Left renal cortex interstitium (tissue), 4 donors: Measurements from ENCODE around the gene SPATS2. TPM values are rescaled to one million over a fixed set of nuclear protein-coding genes. Genes with fewer than 3 reads are reported as not detected.

Experiments used
- DNase-seq, 4 donors: peaks; one replicate each; pipeline ENCODE4 v3.0.0-alpha.2; 2013; ENCODE audit warnings: low read depth in 4 of 4, low spot score in 2 of 4, missing footprints in 1 of 4
- polyA plus RNA-seq, 4 donors: library from polyadenylated mRNA; unstranded; fragments of 120-200 nt; gene quantifications; one replicate each; pipeline ENCODE4 v1.2.1, GENCODE V29; 2013; ENCODE audit not compliant: insufficient read length in 4 of 4

The SPATS2 gene
- polyA plus RNA-seq, 4 donors: 41.3 to 55.7 (median 48.3) TPM

DNA sequence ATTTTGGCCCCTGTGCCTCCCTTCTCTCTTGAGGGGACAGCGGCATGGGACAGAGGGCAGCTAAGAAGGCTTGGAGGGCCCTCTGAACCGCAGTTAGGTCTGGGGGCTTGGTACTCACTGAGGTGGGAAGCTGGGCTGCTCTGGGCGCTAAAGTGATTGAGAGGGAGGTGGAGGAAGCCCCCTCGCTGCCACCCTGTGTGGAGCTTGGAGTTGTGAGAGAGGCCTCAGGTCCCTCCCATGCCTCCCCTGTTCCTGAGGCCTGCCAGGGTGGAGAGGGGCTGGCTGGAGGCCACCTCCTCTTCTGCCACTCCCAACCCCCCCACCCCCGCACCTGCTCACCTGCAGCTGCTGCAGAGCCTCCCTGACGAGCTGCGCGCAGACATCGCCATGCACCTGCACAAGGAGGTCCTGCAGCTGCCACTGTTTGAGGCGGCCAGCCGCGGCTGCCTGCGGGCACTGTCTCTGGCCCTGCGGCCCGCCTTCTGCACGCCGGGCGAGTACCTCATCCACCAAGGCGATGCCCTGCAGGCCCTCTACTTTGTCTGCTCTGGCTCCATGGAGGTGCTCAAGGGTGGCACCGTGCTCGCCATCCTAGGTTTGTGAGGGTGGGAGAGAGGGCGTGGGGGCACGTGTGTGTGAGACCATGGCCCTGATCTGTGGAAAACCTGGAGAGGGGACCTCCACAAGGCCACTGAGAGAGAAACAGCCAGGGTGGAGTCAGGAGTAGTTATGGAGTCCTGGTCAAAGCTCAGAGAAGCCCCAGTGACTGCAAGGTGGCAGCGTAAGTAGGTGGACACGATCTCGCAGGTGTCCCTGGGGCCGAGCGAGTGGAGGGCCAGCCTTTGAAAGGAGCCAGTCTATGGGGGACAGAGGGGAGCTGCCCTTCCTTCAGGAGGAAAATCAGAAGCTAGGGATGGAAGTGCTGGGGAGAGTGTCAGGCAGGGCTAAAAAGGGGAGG is 182.8 kb downstream of the SPATS2 start:
- DNase-seq: no peak

DNA sequence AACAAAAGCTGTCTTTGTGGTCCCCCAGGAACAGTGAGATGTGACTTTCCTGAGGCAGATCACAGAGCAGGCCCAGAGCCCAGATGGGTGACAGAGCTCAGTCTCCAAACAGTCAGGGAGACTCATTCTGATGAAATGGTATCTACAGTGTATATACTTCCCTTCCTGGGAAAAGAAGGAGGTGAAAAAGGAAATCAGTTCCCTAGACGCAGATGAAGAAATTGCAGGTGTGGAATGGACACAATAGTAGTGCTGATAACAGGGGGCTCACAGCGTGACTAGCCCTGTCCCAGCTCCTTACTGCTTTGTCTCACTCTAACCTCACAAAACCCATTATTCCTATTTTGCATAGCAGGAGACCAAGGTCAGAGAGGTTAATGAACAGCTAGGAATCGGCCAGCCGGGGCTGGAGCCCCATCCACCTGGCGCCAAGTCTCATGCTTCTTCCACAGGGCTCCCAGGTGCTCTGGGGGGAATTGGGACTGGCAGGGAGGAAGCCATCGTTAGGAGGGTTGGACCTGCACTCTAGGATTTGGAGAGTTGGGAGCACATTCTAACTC is 183.5 kb downstream of the SPATS2 start:
- no peak for DNase-seq

DNA sequence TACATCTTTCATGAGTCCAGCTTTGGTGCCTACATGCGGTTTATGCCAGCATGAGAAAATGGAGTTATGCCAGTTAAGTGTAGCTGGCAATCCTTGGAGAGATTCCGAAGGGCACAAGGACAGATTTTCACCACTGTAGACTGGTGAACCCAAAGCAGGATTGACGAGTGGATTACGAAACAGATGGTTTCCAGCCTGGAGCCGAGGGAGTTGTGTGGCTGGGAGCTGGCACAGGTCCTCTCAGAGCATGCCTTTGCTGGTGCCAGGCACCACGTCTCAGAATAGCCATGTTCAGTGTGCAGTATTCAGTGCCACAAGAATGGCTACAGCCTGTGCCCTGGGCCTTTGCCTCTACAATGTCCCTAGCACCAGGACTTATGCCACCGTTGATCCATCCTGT is 184.8 kb downstream of the SPATS2 start:
- DNase-seq: no peak

DNA sequence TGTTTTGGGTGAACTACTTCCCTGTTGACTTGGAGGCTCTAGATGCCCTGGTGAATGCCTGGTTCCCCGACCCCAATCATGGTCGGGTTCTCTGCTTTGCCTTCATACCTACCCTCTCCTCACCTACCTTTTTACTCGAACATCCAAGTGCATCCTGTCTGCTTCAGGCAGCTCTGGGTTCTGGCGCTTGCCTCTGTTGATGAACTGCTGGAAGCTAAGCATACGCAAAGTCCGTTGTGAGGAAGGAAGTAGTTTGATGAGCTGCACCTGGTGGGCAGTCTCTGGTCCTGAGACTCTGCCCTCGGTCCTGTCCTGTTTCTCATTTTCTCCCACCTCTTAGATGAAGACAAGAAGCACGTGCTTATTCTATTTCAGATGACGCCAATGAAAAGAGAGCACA is 185.2 kb downstream of the SPATS2 start:
- no peak for DNase-seq

DNA sequence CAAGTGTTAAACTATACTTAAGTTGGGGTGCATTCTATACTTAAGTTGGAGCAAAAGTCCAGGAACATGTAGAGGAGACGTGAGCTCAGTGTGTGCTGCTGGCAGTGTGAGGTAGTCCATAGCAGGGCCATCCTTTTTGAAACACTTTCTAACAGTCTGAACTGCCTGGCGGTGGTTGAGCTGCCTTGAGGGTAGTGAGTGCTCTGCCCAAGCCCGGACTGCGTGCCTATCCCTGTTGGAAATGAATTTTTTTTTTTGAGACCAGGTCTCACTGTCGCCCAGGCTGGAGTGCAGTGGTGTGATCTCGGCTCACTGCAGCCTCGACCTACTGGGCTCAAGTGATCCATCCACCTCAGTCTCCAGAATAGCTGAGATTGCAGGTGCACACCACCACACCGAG is 185.6 kb downstream of the SPATS2 start:
- DNase-seq: no peak

DNA sequence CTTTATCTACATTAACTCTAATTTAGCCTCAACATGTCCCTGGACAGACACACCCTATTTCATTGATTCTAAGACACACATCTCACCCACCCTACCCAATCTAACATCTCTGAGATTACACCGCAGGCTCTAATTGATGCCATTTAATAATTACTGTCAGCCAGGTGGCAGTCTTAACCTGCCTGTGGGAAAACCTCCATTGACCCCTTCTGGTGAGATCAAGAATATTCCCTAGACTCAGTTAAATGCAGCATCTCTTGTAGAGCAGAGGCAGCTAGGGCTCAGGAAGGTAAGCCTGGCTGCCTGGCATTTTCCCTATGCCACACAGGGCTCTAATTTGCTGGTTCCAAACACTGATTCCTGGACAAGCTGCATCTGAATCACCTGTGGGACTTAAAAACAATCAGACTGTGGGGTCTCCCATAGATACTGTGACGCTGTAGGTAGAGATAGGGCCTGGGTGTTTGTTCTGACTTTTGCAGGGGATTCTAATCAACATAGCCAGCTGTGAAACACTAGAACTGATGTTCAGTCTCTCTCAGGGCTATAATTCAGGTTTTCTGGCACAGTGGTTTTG is 186.3 kb downstream of the SPATS2 start:
- DNase-seq: no peak

DNA sequence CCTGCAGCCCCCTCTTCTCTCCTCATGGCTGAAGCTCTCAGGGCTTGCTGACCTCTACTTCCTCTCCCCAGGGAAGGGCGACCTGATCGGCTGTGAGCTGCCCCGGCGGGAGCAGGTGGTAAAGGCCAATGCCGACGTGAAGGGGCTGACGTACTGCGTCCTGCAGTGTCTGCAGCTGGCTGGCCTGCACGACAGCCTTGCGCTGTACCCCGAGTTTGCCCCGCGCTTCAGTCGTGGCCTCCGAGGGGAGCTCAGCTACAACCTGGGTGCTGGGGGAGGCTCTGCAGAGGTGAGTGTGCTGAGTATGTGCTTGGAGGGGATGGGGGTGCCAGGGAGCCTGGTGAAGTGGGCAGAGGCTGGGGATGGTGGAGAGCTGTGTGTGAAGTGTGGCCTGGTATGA is 187.0 kb downstream of the SPATS2 start:
- no peak for DNase-seq

DNA sequence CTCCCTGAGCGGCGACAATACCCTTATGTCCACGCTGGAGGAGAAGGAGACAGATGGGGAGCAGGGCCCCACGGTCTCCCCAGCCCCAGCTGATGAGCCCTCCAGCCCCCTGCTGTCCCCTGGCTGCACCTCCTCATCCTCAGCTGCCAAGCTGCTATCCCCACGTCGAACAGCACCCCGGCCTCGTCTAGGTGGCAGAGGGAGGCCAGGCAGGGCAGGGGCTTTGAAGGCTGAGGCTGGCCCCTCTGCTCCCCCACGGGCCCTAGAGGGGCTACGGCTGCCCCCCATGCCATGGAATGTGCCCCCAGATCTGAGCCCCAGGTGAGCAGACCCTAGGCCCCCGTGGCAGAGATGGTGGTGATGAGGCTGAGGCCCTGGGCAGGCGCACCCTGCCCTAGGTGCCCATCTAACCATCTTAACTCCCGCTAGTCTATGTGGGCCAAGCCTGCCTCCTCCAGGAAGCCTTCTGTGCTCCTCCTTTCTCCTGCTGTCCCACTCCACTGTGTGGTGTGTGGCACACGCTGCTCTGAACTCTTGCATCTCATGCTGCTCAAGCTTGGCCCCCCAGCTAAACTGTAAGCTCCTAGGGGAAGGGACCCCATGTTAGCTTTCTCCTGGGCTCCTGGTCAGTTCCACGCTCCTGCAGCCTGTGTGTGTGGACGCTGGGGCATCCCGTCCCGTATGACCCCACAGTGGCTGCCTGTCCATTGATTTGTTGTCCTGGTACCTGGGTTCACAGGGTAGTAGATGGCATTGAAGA is 188.5 kb downstream of the SPATS2 start:
- DNase-seq: no peak

DNA sequence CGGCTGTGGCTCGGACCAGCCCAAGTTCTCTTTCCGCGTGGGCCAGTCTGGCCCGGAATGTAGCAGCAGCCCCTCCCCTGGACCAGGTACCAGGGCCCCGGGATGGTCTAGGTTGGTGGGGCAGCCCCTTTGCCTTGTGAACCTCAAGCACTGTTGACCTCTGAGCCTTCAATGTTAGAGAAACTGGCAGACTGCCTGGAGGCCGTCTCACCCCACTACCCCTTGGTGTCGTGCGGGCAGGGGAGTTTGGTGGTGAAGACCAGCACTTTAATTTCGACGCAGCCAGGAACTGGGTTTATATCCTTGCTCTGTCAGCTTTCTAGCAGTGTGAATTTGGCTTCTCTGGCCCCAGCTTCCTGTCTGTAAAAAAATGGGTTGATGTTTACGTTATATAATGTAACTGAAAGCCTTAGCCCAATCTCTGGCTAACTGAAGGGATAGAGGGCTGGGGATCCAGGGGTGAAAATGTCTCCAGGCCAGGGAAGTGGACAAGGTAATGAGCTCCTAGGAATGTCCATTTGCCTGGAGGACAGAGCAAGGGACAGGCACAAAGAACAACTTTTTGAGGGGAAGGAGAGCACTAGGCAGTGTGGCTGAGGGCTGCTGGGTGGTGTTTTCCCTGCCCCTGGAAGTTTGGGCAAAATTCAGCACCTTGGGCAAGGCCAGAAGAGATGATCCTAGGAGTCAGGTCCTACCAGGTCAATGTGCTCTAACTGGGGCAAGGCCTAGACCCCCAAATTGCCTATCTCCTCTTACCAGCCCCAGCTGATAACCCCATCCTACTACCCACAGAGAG is 189.3 kb downstream of the SPATS2 start:
- no peak for DNase-seq

DNA sequence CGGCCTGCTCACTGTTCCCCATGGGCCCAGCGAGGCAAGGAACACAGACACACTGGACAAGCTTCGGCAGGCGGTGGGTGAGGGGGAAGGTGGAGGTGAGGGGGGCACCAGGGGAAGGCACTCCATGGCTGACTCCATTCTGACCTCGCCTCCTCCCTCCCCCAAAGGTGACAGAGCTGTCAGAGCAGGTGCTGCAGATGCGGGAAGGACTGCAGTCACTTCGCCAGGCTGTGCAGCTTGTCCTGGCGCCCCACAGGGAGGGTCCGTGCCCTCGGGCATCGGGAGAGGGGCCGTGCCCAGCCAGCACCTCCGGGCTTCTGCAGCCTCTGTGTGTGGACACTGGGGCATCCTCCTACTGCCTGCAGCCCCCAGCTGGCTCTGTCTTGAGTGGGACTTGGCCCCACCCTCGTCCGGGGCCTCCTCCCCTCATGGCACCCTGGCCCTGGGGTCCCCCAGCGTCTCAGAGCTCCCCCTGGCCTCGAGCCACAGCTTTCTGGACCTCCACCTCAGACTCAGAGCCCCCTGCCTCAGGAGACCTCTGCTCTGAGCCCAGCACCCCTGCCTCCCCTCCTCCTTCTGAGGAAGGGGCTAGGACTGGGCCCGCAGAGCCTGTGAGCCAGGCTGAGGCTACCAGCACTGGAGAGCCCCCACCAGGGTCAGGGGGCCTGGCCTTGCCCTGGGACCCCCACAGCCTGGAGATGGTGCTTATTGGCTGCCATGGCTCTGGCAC is 190.1 kb downstream of the SPATS2 start:
- DNase-seq: no peak

DNA sequence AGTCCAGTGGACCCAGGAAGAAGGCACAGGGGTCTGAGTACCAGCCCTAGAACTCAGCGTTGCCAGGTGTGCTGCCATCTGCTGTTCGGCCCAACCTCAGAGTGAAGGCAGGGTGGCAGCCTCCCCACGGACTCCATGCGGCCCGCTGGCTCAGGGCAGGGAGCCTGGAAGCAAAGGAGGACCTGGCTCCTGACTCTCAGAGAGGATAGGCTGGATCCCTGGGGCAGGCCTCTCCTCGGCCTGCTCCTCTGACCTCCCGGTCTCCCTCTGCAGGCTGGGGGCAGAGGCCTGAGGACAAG is 190.6 kb downstream of the SPATS2 start:
- no peak for DNase-seq

DNA sequence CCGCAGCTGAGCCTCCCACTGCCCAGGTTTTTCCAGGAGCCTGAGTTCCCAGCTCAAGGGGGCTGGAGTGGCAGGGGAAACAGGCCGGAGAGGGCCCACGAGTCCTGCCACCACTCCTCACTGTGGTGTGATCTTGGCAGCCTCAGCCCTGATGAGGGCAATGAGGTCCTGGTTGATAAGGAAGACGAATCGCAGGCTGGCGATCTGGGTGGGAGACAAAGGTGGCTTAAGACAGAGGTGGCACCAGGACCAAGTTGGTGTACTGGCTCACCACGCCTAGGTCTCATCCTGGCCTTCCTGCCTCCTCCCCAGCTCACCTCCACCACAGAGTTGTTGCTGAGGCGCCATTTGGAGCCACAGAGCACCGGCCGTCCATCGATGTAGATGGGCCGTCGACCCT is 191.3 kb downstream of the SPATS2 start:
- DNase-seq: no peak

DNA sequence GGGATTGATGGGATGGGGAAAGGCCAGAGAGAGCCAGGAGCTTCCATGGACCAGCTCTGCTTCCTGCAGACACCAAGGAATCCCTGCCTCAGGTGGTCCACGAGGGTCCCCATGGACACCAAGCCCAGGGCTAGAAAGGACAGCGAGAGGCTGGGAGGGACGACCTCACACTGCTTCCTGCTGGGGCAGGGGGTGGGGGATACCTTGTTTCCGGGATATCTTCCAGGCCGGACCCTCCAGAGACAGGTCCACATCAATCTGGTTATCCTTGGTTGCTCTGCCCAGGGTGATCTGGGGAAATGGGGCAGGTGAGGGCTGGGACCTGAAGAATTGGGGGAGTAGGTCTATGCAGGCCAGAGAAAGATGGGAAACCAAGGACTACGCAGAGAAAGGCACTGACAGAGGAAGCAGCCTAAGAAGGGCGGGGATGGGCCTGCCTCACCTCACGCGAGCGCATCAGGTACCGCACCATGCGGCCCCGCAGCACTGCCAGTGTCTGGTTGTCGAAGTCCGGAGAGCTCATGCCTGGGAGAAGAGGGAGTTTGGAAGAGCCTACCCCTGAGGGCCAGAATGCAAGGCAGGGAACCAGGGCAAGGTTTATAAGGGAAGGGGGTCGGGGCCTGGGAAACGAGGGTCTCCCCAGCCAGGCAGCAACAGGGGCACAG is 191.9 kb downstream of the SPATS2 start:
- no peak for DNase-seq

DNA sequence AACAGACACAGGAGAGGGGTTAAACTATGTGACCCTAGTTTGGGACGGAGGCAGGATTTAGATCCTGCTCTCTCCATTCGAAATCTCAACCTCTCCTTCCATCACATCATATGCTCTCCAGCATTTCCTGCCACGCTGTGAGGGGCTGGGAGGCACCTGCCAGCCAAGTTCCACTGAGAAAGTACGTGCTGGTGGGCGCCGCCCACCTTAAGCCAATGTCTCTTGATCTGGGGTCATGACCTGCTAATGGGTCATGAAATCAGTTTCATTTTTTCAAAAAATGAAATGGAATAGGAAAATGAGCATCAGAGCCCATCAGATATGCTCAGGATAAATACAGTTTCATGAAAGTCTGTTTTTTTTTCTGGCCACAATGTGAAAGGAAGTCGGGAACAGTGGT is 193.4 kb downstream of the SPATS2 start:
- DNase-seq: no peak

DNA sequence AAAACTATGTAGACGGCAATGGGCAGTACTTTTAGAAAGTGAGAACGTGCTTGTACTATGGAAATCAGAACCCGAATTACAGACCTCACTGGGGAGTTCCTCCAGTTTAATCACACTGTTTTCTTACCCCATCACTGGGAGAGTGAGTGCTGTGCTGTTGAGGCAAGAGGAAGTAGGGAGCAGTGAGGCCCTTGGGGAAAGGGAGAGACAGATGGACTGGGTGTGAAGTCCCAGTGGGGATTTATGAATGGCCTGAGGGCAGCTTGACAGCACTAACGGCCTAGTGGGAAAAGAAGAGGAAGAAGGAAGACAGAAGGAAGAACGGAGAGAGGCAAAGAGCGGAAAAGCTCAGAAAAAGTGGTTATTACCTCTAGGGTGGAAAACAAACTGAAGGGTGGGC is 195.0 kb downstream of the SPATS2 start:
- DNase-seq: no peak

DNA sequence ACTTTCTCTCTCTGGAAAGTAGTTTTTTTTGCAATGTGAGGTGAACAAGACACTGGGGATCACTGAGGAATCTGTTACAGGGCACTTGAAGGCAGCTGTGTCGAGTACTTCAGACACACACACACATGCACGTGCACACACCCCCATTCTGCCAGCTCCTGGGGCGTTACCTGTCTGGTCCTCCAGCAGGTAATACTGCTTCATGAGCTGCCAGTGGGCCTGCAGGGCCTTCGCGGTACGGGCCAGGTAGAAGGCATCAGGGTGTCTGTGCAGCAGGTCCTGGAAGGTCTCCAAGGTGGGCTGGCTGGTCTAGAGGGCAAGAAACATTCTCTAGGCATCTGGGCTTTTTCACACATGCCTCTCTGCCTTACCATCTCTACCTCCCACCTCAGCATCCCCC is 195.6 kb downstream of the SPATS2 start:
- DNase-seq: no peak

DNA sequence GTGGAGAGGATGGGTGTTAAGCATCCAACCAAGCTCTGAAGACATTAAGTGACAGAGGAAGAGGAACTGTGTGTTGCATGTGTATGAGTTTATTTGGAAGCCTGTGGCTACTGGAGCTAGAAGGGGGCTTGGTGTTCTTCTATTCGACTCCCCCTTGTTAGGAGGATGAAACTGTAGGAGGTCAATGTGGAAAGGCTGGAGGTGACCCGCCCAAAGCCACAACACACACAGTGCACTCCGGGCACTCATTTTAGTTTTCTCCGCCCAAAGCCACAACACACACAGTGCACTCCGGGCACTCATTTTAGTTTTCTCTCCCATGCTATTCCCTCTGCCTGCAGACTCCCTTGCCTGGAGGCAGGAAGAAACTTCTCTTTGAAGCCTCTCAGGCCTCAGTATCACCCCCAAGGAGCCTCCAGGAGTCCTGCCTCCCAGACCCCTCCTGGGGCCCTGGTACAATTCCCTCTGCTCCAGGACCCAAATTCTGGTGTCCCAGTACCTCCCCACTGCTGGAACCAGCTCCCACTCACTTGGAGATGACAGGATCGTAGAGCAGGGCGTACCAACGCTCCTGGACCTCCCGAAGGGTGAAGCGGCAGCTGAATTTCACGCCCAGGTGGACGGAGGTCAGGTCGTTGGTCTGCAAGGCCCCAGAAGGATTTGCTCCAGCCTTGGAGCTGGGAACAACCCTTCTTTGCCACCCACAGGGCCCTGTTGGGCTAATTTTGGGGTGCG is 196.9 kb downstream of the SPATS2 start:
- no peak for DNase-seq

DNA sequence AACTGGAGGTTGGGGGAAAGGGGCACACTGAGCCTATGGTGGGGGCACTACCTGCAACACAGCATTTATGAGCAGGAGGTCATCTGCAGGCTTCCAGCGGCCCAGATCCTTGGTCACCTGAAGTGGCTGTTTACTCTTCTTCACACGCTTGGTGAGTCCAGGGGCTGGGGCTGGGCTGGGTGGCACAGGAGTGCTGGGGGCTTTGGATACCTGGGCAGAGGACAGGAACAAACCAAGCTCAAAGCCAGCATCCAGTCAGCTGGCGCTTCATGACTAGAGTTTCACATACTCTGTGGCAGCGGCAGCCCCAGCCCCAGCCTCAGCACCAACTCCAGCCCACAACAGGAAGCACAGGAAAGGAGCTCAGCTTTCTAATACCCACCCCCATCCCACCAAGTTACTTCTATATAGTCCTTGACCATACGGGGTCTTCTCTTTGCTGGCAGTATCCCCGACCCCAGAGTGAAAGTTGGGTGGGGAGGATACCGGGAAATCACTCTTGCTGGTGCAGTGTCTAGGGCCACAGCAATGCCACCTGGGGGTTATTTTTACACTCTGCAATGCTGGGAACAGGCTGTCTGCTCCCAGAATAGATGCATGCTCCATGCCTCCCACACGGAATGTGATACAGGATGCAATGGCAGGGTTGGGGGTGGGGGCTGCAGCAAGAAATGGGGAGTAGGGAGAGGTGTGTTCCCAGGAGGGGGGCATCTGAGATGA is 197.6 kb downstream of the SPATS2 start:
- no peak for DNase-seq
